NB4 (cell line): ENCODE measurements around the gene OR2T35.

ENCODE experiments used
- DNase-seq: peaks from one replicate; pipeline ENCODE4 v3.0.0; 2010; ENCODE audit warnings: low read depth
- H3K4me3 ChIP-seq: one replicate; pipeline ENCODE4 v1.5.1; 2011; ENCODE audit warnings: mild to moderate bottlenecking, low read depth, low read length, moderate library complexity
- CTCF ChIP-seq: IDR thresholded peaks from one replicate; pipeline ENCODE4 v1.5.1; 2012; ENCODE audit warnings: low read depth, low read length
- MAX ChIP-seq: IDR thresholded peaks from 2 replicates; pipeline ENCODE4 v1.6.1; 2011; ENCODE audit warnings: low read depth, low read length
- MYC ChIP-seq: IDR thresholded peaks from 2 replicates; pipeline ENCODE4 v1.6.1; 2011; ENCODE audit warnings: low read depth, low read length
- POLR2A ChIP-seq: IDR thresholded peaks from 2 replicates; pipeline ENCODE4 v1.6.1; 2011; ENCODE audit warnings: mild to moderate bottlenecking; ENCODE audit not compliant: insufficient read length; ENCODE audit errors: extremely low read depth

Gene OR2T35

GRCh38 chr1:248618119-248618518 is 27.0 kb downstream of the OR2T35 start:
- TF ChIP-seq MYC (no peak), MAX (no peak), POLR2A (no peak), CTCF (no peak)
- no peak for DNase-seq

GRCh38 chr1:248613742-248614141 is 31.3 kb downstream of the OR2T35 start:
- TF ChIP-seq POLR2A (no peak), MYC (no peak), MAX (no peak), CTCF (no peak)
- no peak for DNase-seq
- no peak overlapping the region for H3K4me3 ChIP-seq

More at GRCh38 chr1:248618119-248618518, 27.0 kb downstream of the OR2T35 start:
- no peak overlapping the region for H3K4me3 ChIP-seq

GRCh38 chr1:248611883-248612414 is 33.1 kb downstream of the OR2T35 start:
- DNase-seq, result peak; percentile 16
- no peak overlapping the region for H3K4me3 ChIP-seq
- TF ChIP-seq CTCF, result no peak
- no peak for TF ChIP-seq POLR2A
- TF ChIP-seq MAX, result no peak

GRCh38 chr1:248610301-248610700 is 34.8 kb downstream of the OR2T35 start:
- no peak for DNase-seq
- no peak for TF ChIP-seq CTCF
- no peak for TF ChIP-seq MYC
- no peak for TF ChIP-seq POLR2A
- TF ChIP-seq MAX, result no peak
- no peak overlapping the region for H3K4me3 ChIP-seq

- no peak for DNase-seq
- H3K4me3 ChIP-seq, result no peak overlapping the region
- TF ChIP-seq CTCF (no peak), MYC (no peak), MAX (no peak), POLR2A (no peak)
Observed at GRCh38 chr1:248599396-248599795, 45.7 kb downstream of the OR2T35 start.

GRCh38 chr1:248597589-248597988 is 47.5 kb downstream of the OR2T35 start, which contains the start of gene OR2T10:
Gene OR2T10 (minus strand): TSS chr1:248597700. CDS start chr1:248593768, 3,932 bp downstream.
- TF ChIP-seq MAX (no peak), CTCF (no peak), MYC (no peak), POLR2A (no peak)
- no peak for DNase-seq
- H3K4me3 ChIP-seq, result no peak within 1 kb of the TSS
